AG04449 (cell line): ENCODE data around the gene DMPK.

ENCODE experiments used
- CTCF ChIA-PET: fragments of 350-600 bp; formaldehyde crosslinking; extraction: SDS; loops from one replicate; lab custom pipeline; 2021; ENCODE audit warnings: antibody characterized with exemption; lab: Yijun Ruan, JAX
- POLR2A ChIA-PET: fragments of 400-600, 350-600 bp; formaldehyde crosslinking; extraction: SDS; loops from one replicate; lab custom pipeline; 2020; ENCODE audit warnings: antibody characterized with exemption, inconsistent platforms; lab: Yijun Ruan, JAX
- DNase-seq: peaks from one replicate; pipeline ENCODE4 v3.0.0-alpha.2; 2010; ENCODE audit warnings: low read depth, low spot score
- H3K4me3 ChIP-seq: 2 replicates; pipeline ENCODE4 v1.5.1; 2011; ENCODE audit warnings: low read depth, mild to moderate bottlenecking, control low read depth, low read length
- TF ChIP-seq, protein P1 (sequence below): IDR thresholded peaks from one replicate; pipeline ENCODE4 v1.5.1; 2011; ENCODE audit warnings: mild to moderate bottlenecking, moderate library complexity, low read length, control low read depth, inconsistent platforms; ENCODE audit not compliant: insufficient read depth; ENCODE audit errors: missing control alignments

Gene DMPK

DNA sequence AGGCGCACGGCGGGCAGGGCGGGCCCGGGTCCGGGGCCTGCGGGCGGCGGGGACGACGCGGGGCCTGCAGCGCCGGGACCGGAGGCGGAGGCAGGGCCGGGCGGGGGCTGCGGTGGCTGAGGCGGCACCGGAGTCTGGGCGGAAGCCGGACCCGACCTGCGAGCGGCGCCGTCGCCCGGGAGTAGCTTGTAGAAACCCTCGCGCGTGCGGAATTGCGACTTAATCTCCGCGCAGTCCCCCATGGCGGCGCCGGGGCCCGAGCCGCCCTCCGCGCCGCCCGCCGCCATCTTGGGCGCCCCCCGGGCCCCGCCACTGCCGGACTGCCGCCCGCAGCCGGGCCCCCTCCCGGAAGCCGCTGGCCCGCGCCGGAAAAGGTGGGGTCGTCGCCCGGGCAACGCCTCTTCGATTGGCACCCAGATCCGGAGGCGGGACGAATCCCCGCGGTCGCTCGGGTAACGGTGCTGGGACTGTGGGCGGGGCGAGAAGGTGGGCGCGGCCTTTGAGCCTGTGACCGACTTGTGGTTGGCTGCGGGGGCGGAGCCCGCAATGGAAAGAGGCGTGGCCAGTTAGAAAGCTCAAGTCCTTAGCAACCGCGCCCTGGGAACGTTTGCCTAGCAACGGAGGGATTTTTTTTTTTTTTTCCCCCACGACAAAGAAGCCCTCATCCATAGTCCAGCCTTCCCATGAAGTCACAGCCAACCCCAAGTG is 10.3 kb upstream of the DMPK start, which contains the start of gene DMWD:
TSS of gene DMWD (minus strand) at position 376 of the 708 bp plus-strand sequence. CDS start at position 287, 89 bp downstream.
- TF ChIP-seq, protein P1, sequence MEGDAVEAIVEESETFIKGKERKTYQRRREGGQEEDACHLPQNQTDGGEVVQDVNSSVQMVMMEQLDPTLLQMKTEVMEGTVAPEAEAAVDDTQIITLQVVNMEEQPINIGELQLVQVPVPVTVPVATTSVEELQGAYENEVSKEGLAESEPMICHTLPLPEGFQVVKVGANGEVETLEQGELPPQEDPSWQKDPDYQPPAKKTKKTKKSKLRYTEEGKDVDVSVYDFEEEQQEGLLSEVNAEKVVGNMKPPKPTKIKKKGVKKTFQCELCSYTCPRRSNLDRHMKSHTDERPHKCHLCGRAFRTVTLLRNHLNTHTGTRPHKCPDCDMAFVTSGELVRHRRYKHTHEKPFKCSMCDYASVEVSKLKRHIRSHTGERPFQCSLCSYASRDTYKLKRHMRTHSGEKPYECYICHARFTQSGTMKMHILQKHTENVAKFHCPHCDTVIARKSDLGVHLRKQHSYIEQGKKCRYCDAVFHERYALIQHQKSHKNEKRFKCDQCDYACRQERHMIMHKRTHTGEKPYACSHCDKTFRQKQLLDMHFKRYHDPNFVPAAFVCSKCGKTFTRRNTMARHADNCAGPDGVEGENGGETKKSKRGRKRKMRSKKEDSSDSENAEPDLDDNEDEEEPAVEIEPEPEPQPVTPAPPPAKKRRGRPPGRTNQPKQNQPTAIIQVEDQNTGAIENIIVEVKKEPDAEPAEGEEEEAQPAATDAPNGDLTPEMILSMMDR = no peak
- CTCF ChIA-PET = interaction anchor here (0.6 to 4.8 kb wide), 5 partner anchors 8 to 101 kb away, joined by 3 to 36 read pairs (median 7); partner anchors contain the start of genes DMPK, SIX5 and SNRPD2
- POLR2A ChIA-PET = interaction anchor here (0.6 to 1.9 kb wide), 5 partner anchors 10 to 38 kb away, joined by 3 to 22 read pairs (median 4); partner anchors contain the start of genes DMPK and SIX5

DNA sequence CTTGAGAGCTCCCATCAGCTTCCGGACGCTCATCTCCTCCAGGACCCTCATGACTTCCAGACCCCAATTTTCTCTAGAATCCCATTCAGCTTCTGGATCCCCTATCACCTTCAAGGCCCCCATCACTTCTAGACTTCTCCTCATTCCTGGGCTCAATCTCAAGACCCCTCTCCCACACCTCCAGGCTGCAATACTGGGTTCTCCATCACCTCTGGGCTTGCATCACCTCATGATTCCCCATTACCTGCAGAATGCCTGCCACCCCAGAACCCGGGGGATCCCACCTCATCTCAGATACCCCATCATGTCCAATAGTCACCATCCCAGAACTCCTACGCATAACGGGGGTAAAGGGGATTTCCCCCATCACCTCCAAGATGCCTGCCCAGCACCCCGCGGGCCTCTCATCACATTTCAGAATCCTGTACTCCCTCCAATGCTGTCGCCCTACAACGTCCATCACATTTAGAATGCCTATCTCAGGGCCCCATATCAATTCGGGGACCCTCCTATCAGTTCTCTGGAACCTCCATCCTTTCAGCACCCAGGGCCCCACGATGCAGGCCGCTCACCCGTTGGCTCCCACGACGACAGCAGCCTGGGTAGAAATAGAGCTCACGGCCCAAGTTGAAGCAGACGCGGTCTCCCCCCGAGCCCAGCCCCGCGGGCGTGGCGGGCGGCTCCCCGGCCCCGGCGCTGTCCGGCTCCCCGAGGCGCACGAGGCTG is 9.6 kb upstream of the DMPK start:
- DNase-seq = no peak
- ChIA-PET CTCF (interaction anchor here (1.5 to 4.8 kb wide), 4 partner anchors 8 to 25 kb away, joined by 7 to 36 read pairs (median 18); partner anchors contain the start of genes DMPK and SIX5), POLR2A (interaction anchor here (0.7 to 1.9 kb wide), 4 partner anchors 9 to 37 kb away, joined by 3 to 22 read pairs (median 8); partner anchors contain the start of genes DMPK and SIX5)
- TF ChIP-seq, protein P1 = no peak
- H3K4me3 ChIP-seq = peak overlapping the region; percentile 89

More for the DNA sequence above, 10.3 kb upstream of the DMPK start, which contains the start of gene DMWD:
- DNase-seq = peak; percentile 88
- peak within 1 kb of the TSS; percentile 89 for H3K4me3 ChIP-seq

DNA sequence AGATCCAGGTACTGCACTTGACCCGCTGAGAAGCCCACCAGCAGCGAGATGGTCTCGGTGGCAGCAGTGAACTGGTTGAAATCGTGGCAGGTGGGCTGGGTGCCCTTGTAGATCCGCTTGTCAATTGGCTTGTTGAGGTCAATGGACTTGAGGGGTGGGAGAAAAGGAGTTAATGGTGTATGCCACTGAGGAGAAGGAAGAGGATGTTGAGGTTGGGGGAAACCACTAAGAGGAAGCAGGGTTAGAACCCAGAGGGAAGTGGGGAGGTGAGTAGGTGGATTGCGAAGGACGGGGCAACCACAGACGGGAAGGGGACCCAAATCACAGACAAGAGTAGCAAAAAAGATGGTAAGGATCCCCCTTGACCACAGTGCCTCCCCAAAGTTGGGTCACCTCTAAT is 8.7 kb upstream of the DMPK start:
- peak overlapping the region; percentile 89 for H3K4me3 ChIP-seq
- TF ChIP-seq, protein P1 = no peak
- CTCF ChIA-PET = interaction anchor here (0.6 to 4.8 kb wide), 4 partner anchors 9 to 21 kb away, joined by 3 to 36 read pairs (median 14); partner anchors contain the start of genes DMPK and SIX5
- no peak for DNase-seq
- POLR2A ChIA-PET = interaction anchor here (0.7 kb wide), 1 partner anchor 8 kb away, joined by 3 read pairs; no protein-coding TSS in a partner anchor

DNA sequence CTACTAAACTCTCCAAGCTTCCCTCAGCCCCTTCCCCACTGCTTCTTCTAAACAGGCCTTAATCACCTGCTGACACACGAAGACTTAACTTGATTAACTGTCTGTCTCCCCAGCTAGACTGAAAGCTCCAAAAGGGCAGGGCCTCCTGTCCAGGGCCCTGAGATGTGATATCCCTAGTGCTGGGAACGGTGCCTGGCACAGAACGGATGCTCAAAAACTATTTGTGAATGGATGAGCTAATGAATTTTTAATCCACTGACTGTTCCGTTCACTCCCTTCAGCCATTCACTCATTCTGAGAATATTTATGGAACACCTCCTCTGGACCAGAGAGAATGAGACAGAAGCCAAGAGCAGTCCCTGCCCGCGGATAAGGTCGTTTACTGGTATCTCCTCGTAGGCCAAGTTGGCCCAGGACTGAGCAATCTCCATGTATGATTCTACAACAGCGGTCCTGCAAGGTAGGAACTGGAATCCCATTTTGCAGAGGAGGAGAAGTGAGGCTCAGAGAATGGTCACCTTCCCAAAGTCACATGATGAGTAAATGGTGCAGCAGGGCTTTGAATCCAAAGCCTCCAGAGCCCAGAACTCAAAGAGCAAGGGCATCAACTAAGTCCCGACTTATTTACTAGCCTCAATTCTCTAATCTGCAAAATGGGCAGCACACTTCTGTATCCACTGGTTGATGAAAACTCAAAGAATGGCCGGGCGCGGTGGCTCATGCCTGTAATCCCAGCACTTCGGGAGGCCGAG is 6.9 kb upstream of the DMPK start:
- ChIA-PET POLR2A (no interaction called here), CTCF (interaction anchor here (1.2 to 4.0 kb wide), 3 partner anchors 10 to 17 kb away, joined by 3 to 20 read pairs (median 4); no protein-coding TSS in a partner anchor)
- DNase-seq = no peak
- H3K4me3 ChIP-seq = no peak overlapping the region
- TF ChIP-seq, protein P1 = no peak

DNA sequence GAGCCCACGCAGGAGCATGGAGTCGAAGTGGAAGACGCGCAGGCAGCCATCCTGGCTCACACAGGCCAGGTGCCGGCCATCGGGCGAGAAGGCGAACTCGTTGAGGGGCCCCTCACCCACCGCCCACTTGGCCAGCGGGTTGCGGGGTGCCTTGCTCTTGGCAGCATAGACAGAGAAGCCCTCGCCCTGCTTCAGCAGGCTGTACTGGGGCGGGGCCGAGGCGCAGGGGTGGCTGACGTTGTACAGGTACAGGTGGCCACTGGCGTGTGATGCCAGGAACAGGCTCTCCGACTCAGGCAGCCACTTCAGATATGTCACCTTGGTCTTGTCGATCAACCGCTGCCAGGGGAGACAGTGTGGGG is 4.2 kb upstream of the DMPK start:
- no peak overlapping the region for H3K4me3 ChIP-seq
- TF ChIP-seq, protein P1 = no peak
- CTCF ChIA-PET = interaction anchor here (1.0 kb wide), 1 partner anchor 13 kb away, joined by 3 read pairs; no protein-coding TSS in a partner anchor
- DNase-seq = no peak
- POLR2A ChIA-PET = no interaction called here
